Stimulated activated CD8-positive, alpha-beta memory T cell treated with anti-CD3 and anti-CD28 coated beads, Interleukin-15, amount 100 ng/mL, for 4 hours (primary cell): ENCODE measurements around the gene PBX4.

Experiments used
- DNase-seq, 2 donors: peaks; one replicate each; pipeline ENCODE4 v3.0.0-alpha.2; 2020; ENCODE audit warnings: low read depth in 2 of 2

PBX4 gene

DNA sequence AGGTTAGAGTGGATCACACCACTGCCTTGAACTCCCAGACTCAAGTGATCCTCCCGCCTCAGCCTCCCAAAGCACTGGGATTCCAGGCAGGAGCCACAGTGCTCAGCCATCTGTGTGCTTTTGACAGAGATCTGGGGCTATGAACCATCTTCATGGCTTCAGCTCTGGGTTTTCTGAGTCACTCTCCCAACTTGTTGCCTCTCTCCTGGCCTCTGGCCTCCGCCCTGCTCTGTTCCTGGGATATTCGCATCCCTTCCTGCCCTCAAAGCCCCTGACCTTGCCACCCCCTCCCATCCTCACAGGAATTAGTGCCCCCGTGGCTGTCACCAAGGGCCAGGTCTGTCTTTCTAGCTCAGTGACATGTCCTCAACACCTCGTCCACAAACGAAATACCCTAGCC is 30.7 kb upstream of the PBX4 start:
- DNase-seq, result no peak

- DNase-seq, result no peak
Observed at GRCh38 chr19:19647037-19647835, 28.7 kb upstream of the PBX4 start.

DNA sequence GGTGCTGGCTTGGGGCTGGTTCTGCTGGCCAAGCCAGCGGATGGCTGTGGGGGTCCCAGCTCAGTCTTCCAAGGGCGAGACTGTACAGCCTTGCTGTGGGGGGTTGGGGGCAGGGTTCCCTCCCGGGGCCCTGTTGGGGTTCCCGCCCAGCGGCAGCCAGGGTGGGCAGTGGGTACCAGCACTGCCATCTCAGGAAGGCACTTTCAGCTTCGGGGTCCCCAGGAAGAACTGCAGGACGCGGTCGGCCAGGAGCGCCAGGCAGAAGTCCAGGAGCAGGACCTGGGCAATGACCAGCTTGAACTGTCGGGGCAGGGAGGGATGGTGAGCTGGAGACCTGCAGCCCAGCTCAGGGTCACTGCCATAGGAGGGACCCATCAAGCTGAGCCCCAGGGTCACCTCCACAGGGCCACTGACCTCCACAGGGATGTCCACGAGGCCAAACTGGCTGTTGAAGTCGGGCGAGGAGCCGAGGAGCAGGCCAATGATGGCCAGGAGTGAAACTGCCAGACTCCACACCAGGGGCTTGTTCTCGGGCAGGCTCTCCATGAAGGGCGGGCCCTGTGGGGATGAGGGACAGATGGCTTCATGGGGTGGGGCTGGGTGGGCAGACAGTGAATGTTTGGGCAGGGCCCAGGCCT is 26.9 kb upstream of the PBX4 start:
- no peak for DNase-seq

DNA sequence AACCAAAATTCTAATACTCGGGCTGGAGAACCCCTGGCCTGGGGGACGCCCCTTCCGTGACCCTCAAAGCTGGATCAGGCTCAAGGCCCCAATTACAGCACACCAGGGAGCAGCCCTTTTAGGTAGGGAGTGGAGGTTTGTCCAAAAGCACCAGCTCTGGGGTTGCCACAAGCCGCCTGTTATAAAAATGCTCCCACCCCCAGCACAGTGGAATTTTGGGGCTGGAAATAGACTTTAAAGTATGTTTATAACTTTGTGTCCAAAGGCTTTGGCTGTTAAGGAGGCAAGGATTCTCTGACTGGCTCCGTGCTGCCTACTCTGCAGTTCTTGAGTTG is 25.5 kb upstream of the PBX4 start:
- no peak for DNase-seq

DNA sequence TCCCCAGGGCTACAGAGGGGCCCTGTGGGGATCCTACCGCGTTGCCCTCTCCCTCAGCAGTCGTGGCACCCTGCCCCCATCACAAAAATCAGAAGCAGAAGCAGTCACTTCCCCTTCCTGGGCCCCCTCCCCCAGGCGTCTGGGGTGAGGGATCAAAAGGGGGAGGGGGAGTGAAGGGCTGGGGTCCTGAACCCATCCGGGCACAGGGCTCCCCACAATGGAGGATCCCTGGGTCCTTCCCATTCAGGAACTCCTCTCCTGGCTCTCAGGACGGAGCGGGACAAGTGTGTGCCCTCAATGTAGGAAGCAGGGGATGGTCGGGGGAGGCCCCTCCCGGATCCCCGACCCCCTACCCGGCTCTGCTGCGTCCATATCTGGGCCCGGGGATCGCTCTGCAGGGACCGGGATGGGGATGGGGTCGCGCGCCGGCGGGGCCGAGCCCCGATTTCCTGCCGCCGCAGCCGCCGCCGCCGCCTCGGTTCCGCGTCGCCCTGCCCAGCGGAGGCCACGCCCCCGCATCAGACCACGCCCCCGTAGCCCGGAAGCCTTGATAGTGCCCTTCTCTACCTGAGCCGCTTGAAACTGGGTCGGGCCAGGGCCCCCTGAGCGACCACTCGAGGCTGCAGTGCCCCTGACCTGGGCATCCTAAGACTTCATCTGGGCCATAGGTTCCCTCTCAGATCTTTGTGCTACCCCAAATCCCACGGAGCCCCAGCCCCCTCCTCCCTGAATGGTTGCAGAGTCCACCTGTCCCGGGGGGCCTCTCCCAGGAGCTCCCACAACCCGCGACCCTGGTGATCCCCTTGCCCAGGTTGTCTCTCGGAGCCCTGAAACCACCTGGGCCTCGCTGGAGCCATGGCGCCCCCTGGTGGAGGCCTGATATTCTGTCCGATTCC is 24.9 kb upstream of the PBX4 start, which contains the start of gene GMIP:
TSS of gene GMIP (minus strand) at position 500 of the 896 bp plus-strand sequence. CDS start at position 372, 128 bp downstream.
- DNase-seq, result peak; percentile 70 to 72

DNA sequence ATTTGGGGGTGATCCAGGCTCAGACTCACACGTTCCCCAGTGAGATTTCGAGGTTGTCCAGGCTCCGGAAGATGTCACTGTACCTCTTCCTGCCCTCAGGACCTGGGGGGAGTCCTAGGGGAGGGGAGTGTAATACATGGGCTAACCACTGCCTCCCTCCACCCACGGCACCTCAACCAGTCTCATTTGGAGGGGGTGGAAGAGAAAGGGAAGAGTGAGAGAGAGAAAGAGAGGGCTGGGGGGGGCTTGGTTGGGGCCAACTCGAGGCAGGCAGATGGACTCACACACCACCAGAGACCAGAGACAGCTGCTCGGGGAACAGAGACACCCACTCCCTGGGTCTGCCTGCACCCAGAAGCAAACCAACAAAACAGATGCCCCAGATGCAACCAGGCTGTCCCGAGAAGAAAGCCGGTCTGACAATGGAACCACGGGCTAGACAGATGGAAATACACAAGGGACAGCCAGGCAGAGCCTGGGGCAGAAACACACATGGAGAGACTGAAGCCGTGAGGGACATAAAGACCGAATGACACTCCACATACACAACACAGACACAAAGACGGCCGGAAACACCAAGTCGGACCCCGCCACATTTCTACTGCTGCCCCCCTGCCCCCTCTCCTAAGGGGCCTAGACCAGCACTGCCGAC is 24.1 kb upstream of the PBX4 start:
- DNase-seq, result peak; percentile 45 to 47

GRCh38 chr19:19637523-19638251 is 19.2 kb upstream of the PBX4 start:
- no peak for DNase-seq

- no peak for DNase-seq
Observed at GRCh38 chr19:19637186-19637522, 18.7 kb upstream of the PBX4 start.

- DNase-seq, result no peak
Observed at GRCh38 chr19:19636573-19637185, 18.2 kb upstream of the PBX4 start.

DNA sequence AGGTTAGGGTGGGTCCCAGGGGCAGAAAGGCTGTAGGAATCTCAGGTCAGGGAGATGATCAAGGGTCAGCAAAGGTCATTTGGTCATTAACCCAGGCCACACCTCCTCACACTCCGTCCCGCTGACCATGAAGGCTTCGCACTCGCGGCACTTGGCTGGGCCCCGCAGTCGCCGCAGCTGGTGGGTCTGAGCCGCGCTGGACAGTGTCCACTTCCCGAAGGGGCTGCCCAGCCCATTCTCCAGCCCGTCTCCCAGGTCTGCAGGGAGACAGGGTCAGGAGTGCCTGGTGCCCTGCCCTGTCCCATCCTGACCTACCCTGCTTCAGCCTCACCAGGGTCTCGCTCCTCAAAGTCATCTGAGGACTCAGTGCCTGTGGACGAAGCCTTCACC is 16.8 kb upstream of the PBX4 start:
- no peak for DNase-seq

DNA sequence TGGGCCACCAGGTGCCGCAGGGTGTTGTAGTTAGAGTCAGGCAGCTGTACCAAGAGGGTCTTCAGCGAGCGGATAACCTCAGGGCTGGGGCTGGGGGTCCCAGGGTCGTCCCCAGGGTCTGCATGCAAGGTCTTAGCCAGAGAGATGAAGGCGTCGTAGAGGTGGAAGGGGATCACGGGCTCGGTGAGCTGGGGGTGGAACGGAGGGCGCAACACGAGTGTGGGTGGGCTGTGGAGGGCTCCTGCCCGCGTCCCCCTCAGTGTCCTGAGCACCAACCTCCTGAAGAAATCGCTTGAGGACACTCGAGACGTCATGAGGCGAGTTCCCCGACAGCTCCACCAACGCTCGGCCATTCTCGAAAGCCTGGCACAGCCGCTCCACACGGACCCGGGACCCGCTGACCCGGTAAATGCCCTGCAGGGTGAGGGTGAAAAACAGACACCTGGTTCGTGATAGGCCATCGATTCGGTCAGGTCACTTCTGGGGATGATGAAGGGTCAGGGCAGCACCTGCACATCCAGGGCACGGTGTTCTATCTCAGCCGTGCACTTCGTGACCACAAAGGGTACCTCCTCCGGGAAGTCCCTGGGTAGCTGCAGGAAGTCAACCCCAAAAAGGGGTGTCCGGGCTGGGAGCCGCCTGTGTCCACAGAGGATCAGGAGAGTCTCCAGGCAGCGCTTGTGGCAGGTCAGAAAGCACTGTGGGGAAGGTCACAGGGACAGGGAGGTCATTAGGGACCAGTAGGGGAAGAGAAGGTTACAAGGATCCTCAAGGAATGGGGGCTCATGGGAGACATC is 16.2 kb upstream of the PBX4 start:
- DNase-seq, result no peak

DNA sequence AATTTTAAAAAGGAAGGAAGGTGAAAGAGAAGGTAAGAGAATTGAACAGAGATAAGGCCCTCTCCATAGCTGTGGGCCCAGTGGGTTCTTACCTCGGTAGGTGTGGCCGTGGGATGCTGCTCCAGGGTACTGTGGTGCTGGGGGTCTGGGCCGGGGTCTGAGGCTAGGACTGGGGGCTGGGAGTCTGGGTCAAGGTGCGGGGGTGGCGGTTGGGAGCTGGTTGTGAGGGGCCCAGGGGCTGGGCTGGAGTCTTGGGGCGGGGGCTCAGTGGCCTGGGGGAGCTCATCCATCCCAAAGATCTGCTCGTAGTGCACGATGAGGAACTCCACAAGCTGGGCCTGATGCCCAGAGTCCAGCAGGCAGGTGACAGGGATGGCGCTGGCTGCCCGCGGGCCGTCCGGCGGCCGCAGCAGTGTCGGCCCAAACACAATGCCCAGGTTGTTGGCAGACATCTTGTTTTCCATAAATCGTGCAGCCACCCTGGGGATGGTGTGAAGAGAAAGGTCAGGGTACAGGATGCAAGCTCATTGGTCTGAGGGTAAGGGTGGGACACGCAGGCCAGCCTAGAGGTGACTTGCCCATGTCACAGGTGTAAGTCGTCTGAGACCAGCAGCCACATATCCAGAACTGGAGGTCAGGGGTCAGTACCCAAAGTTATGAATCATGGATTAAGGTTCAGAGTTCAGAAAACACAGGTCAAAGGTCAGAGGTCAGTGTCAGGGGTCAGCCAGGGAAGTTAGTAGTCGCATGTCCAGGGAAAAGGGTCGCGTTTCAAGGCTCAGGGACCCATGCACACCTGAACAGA is 15.4 kb upstream of the PBX4 start:
- DNase-seq, result no peak

- DNase-seq, result no peak
Observed at GRCh38 chr19:19632661-19633060, 14.2 kb upstream of the PBX4 start.

DNA sequence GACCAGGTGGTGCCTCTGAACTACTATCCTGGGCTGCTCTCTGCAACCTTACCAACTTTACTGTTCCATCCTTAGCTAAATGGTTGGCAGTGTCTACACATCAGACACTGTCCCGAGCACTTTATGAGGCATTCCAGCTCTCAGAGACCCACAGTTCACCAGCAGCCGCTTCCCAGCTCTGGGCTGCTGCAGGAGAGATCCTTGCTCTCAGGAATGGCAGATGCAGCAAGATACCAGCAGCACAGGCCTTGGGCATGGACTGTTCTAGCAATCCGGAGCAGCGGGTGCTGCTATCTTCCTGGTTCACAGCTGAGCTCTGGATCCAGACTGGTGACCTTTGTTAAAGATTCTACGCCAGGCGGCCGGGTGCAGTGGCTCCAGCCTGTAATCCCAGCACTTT is 12.9 kb upstream of the PBX4 start:
- no peak for DNase-seq

GRCh38 chr19:19630426-19630825 is 11.9 kb upstream of the PBX4 start:
- no peak for DNase-seq

- no peak for DNase-seq
Observed at GRCh38 chr19:19630062-19630414, 11.6 kb upstream of the PBX4 start.

GRCh38 chr19:19628501-19629134 is 10.1 kb upstream of the PBX4 start:
- peak in 1 of 2 donors; percentile 44 for DNase-seq

DNA sequence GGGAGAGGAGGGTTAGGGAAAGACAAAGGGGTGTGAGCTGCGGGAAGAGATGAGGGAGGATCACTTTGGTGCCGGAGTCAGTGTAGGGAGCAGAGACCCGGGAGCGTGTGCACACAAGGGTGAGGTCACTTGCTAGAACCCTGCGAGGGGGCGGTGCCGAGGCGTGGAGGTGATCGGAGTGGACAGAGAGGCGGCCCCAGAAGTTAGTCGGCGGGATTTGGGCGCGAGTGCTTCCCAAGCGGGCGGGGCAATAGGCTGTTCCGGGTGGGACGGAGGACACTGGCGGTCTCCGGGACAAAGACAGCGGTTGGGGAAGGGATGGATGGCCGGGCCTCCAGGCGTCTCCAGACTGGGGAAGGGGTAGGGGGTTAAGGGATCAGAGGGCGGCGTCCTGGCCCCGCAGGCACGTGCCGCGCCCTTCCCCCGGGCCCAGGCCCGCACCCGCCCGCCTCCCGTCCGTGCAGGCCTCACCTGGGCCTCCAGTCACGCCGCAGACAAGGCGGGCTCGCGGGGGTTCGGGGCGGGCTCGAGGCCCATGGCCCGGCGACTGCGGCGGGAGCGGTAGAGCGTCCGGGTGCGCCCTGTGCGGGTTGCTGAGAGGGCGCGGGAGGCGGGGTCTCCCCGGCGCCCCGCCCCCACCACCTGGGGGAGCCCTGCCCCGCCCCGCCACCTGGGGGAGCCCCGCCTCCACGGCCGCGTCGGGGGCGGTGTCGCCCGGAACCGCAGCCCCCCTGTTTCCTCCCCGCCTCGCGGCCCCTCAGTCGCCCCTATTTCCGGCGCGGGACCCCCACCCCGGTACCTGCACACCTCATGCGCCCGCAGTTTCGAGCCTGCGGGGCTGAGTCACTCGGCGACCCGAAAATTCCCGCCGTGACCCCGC is 9.4 kb upstream of the PBX4 start, which contains the start of gene LPAR2:
TSS of gene LPAR2 (minus strand) at position 600 of the 880 bp plus-strand sequence. CDS start 945 bp downstream, outside the sequence.
- DNase-seq, result peak in 1 of 2 donors; percentile 54
